Mucosa of descending colon (tissue), 3 donors: ENCODE data around the gene DOCK4. TPM values are rescaled to one million over a fixed set of nuclear protein-coding genes. Genes with fewer than 3 reads are reported as not detected.

ENCODE experiments used
- ATAC-seq: fragments of 200-7000 bp; cut with Tn5 transposase; one replicate; pipeline ENCODE4 v1.9.1; 2020; ENCODE audit warnings: mild to moderate bottlenecking, moderate library complexity
- DNase-seq, 3 donors: peaks; one replicate each; pipeline ENCODE4 v3.0.0-alpha.2; 2020
- H3K36me3 ChIP-seq: fragments of 200-600 bp; one replicate; pipeline ENCODE4 v1.8.0; 2021; ENCODE audit warnings: low read depth, mild to moderate bottlenecking
- H3K4me1 ChIP-seq: fragments of 200-600 bp; one replicate; pipeline ENCODE4 v1.8.0; 2021; ENCODE audit warnings: low read depth, mild to moderate bottlenecking
- H3K4me3 ChIP-seq: fragments of 200-600 bp; one replicate; pipeline ENCODE4 v1.8.0; 2021; ENCODE audit warnings: mild to moderate bottlenecking
- H3K9me3 ChIP-seq: fragments of 200-600 bp; one replicate; pipeline ENCODE4 v1.8.0; 2021; ENCODE audit warnings: mild to moderate bottlenecking
- intact Hi-C, 2 donors: fragments of 100-400 bp; cut with DNase I in 1 of 2; cut with micrococcal nuclease in 1 of 2; formaldehyde crosslinking; loops; one replicate each; pipeline versions ENCODE4 v1.11.0 to v1.11.1; 2022; cut with DNase I, micrococcal nuclease
- total RNA-seq, 3 donors: library from RNA; stranded (reverse); fragmentation: NEBNext Ultra II Directional in 2 of 3; extraction: Animal tissue kit (Norgen Biotek cat#: 25700) in 2 of 3; gene quantifications; one replicate each; pipeline versions ENCODE4 v1.2.1 to v1.2.4, GENCODE V29; 2021 to 2023
- TF ChIP-seq, protein P1 (sequence below): fragments of 200-600 bp; IDR thresholded peaks from one replicate; pipeline ENCODE4 v1.8.0; 2022; ENCODE audit warnings: antibody characterized with exemption, mild to moderate bottlenecking
- donor health status: DM: no; HTN: no; CAD: no; lungs with moderate emphysema.
- donor health status: DM: no; HTN: no; CAD: no.
- donor health status: DM: no; HTN: yes; CAD: no.

DOCK4 gene
- total RNA-seq, 3 donors from 2014 or later, result 9.2 to 18.4 (median 12.7) TPM

DNA sequence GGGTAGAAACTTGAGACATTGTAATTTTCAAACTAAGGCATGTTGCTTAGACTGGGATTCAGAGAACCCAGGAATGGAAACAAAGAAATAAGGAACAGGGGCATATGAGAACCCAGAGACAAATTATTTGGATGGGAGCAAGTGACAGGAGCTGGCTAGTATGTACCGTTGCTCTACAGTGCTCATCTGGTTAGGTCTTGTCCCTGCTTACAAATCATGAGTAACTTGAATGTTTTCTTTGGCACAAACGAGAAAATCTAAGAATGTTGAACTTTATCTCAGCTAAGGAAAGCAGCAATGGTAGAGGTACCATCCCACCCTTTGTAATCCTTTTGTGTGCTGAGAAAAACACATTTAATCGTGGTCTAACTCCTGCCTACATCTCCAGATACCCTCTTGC, 527.9 kb downstream of the DOCK4 start:
- ATAC-seq, result no peak
- Histone ChIP-seq H3K36me3 (no peaks in the 10 kb centered on the region), H3K4me1 (no peaks in the 10 kb centered on the region), H3K4me3 (no peak overlapping the region), H3K9me3 (no peaks in the 10 kb centered on the region)
- intact Hi-C loops, result no loop called here
- DNase-seq, result no peak
- TF ChIP-seq, protein P1, sequence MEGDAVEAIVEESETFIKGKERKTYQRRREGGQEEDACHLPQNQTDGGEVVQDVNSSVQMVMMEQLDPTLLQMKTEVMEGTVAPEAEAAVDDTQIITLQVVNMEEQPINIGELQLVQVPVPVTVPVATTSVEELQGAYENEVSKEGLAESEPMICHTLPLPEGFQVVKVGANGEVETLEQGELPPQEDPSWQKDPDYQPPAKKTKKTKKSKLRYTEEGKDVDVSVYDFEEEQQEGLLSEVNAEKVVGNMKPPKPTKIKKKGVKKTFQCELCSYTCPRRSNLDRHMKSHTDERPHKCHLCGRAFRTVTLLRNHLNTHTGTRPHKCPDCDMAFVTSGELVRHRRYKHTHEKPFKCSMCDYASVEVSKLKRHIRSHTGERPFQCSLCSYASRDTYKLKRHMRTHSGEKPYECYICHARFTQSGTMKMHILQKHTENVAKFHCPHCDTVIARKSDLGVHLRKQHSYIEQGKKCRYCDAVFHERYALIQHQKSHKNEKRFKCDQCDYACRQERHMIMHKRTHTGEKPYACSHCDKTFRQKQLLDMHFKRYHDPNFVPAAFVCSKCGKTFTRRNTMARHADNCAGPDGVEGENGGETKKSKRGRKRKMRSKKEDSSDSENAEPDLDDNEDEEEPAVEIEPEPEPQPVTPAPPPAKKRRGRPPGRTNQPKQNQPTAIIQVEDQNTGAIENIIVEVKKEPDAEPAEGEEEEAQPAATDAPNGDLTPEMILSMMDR, result no peak

DNA sequence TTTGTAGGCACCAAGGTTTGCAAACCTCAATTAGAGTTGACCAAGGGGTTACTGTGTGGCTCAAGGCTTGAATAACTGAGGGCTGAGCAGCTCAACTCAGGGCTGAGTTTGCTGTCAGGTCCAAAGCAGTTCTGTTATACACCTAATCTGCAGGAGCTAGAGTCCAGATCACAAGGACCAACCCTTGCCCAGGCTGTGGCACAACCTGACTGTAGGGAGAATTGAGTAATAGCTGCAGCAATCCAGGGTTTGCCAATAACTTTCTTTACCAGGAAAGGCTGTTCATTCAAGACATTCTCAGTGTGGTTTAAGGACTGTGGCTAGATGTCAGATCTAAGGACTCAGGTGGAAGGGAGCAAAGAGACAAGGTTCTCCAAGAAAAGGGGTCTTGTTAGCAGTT, 528.4 kb downstream of the DOCK4 start:
- intact Hi-C loops, result no loop called here
- DNase-seq (no peak), ATAC-seq (no peak)
- no peaks in the 10 kb centered on the region for H3K9me3 ChIP-seq
- no peaks in the 10 kb centered on the region for H3K4me1 ChIP-seq
- H3K4me3 ChIP-seq, result no peak overlapping the region
- no peaks in the 10 kb centered on the region for H3K36me3 ChIP-seq
- TF ChIP-seq, protein P1, result no peak

DNA sequence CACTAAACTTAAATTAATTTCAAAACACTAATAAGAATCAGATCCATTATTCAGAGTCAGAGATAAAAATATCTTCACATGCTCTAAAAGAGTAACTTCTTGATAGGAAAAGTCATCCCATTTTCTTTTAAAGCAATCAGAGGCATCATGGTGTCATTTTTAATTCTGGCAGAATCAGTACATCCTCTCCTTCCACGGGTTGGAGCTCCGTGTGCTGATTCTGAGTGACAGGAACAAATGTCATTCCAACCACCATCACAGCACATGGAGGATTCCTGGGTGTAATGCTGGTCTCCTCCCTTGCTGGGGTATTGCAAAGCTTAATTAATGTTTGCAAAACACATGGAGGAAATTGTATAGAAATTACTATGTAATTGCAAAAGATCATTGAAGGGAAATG, 529.4 kb downstream of the DOCK4 start:
- intact Hi-C loops, result no loop called here
- no peak overlapping the region for H3K4me3 ChIP-seq
- no peaks in the 10 kb centered on the region for H3K9me3 ChIP-seq
- no peaks in the 10 kb centered on the region for H3K4me1 ChIP-seq
- DNase-seq (no peak), ATAC-seq (no peak)
- no peaks in the 10 kb centered on the region for H3K36me3 ChIP-seq
- TF ChIP-seq, protein P1, result no peak

Other genes starting within 250 kb of the DOCK4 start
- 10 to 100 TPM; 16.8 to 26.9 (median 22.0) TPM for gene ZNF277, start 296 bp upstream of the DOCK4 start, total RNA-seq
- gene IFRD1, start 244.1 kb upstream of the DOCK4 start, total RNA-seq, result 10 to 100 TPM; 31.2 to 68.0 (median 47.1) TPM